Sigmoid colon (tissue), 7 donors: ENCODE results near the gene HSD11B2. TPM values are rescaled to one million over a fixed set of nuclear protein-coding genes. Genes with fewer than 3 reads are reported as not detected.

Experiments
- DNase-seq: peaks from one replicate; pipeline ENCODE4 v3.0.0-alpha.2; 2019
- H3K27ac ChIP-seq, 4 donors: fragments of 200-600 bp; sonication (generic); one replicate each; pipeline ENCODE4 v1.5.1; 2016 to 2019; ENCODE audit warnings: mild to moderate bottlenecking in 1 of 4
- H3K27me3 ChIP-seq, 3 donors: fragments of 200-600 bp; sonication (generic); one replicate each; pipeline ENCODE4 v1.5.1; 2019; ENCODE audit warnings: mild to moderate bottlenecking in 1 of 3
- H3K36me3 ChIP-seq, 4 donors: fragments of 200-600 bp; sonication (generic); one replicate each; pipeline ENCODE4 v1.5.1; 2016 to 2019
- H3K4me1 ChIP-seq, 4 donors: fragments of 200-600 bp; sonication (generic); one replicate each; pipeline ENCODE4 v1.5.1; 2017 to 2019
- H3K4me3 ChIP-seq, 4 donors: fragments of 200-600 bp; sonication (generic); one replicate each; pipeline ENCODE4 v1.5.1; 2017 to 2019; ENCODE audit warnings: mild to moderate bottlenecking in 2 of 4, moderate library complexity in 1 of 4
- H3K9me3 ChIP-seq, 4 donors: fragments of 200-600 bp in 3 of 4; sonication (generic) in 3 of 4; one replicate each; pipeline versions ENCODE4 v1.5.1 to v1.6.1; 2013 to 2019
- CTCF ChIP-seq, 4 experiments: fragments of 450-650 bp in 3 of 4; fragments of 200-600 bp in 1 of 4; IDR thresholded peaks; one replicate each; pipeline ENCODE4 v1.5.1; 2016 to 2019; ENCODE audit warnings: antibody characterized with exemption in 4 of 4, mild to moderate bottlenecking in 3 of 4, moderate library complexity in 2 of 4
- EP300 ChIP-seq, 4 donors: sonication (generic); formaldehyde crosslinking; IDR thresholded peaks; one replicate each; pipeline ENCODE4 v1.6.1; 2017; ENCODE audit warnings: antibody characterized with exemption in 4 of 4
- POLR2A ChIP-seq, 2 donors: fragments of 450-650 bp; IDR thresholded peaks; one replicate each; pipeline ENCODE4 v1.6.1; 2016; ENCODE audit warnings: antibody characterized with exemption in 2 of 2, mild to moderate bottlenecking in 2 of 2, moderate library complexity in 2 of 2
- POLR2AphosphoS5 ChIP-seq, 4 donors: sonication (generic); formaldehyde crosslinking; IDR thresholded peaks; one replicate each; pipeline ENCODE4 v1.6.1; 2017; ENCODE audit warnings: antibody characterized with exemption in 4 of 4
- WGBS, 2 donors: extraction: QIAGEN DNeasy Blood & Tissue Kit; methylation state at CpG; one replicate each; pipeline ENCODE4 v1.1.7; 2013; 5-methylcytosine and 5-hydroxymethylcytosine counted together
- intact Hi-C: fragments of 100-400 bp; cut with DNase I; formaldehyde crosslinking; loops from one replicate; pipeline ENCODE4 v1.15.1; 2023
- polyA plus RNA-seq, 3 donors: library from polyadenylated mRNA; stranded (reverse); fragments of 200-250 nt; gene quantifications; one replicate each; pipeline ENCODE4 v1.2.3, GENCODE V29; 2013
- total RNA-seq, 4 donors: library from RNA; depleted of rRNA; stranded (reverse); fragments of >200 nt; gene quantifications; one replicate each; pipeline ENCODE4 v1.1.0, GENCODE V29; 2016
- donor health status: healthy with polysubstance abuse.
- donor health status: Bipolar disorder and iron deficiency.
- donor health status: healthy.

HSD11B2 gene
- total and polyA plus RNA-seq, 7 donors, result 0.14 to 353 (median 46.1) TPM; not detected in 1

GRCh38 chr16:67445441-67445912 is 14.6 kb downstream of the HSD11B2 start:
- Histone ChIP-seq H3K27me3 (no peaks in the 10 kb centered on the region), H3K4me1 (peaks cover 0 to 89% (median 76%) of the 10 kb centered on the region in 4 donors), H3K9me3 (no peaks in the 10 kb centered on the region), H3K4me3 (no peak overlapping the region), H3K36me3 (peaks cover 0 to 29% (median 8%) of the 10 kb centered on the region in 4 donors), H3K27ac (peak overlapping the region in 3 of 4 donors; percentile 50 to 79 (median 78))
- 81 to 90% methylated on average over 3 of the region's 3 CpGs for WGBS, 2 donors
- no peak for TF ChIP-seq EP300 (IDR thresholded peaks at IDR 0.05)
- TF ChIP-seq POLR2A (IDR thresholded peaks at IDR 0.05), result no peak
- TF ChIP-seq CTCF (IDR thresholded peaks at IDR 0.05), result no peak
- TF ChIP-seq POLR2AphosphoS5 (IDR thresholded peaks at IDR 0.05), result no peak
- intact Hi-C loops, result no loop called here
- no peak for DNase-seq

DNA sequence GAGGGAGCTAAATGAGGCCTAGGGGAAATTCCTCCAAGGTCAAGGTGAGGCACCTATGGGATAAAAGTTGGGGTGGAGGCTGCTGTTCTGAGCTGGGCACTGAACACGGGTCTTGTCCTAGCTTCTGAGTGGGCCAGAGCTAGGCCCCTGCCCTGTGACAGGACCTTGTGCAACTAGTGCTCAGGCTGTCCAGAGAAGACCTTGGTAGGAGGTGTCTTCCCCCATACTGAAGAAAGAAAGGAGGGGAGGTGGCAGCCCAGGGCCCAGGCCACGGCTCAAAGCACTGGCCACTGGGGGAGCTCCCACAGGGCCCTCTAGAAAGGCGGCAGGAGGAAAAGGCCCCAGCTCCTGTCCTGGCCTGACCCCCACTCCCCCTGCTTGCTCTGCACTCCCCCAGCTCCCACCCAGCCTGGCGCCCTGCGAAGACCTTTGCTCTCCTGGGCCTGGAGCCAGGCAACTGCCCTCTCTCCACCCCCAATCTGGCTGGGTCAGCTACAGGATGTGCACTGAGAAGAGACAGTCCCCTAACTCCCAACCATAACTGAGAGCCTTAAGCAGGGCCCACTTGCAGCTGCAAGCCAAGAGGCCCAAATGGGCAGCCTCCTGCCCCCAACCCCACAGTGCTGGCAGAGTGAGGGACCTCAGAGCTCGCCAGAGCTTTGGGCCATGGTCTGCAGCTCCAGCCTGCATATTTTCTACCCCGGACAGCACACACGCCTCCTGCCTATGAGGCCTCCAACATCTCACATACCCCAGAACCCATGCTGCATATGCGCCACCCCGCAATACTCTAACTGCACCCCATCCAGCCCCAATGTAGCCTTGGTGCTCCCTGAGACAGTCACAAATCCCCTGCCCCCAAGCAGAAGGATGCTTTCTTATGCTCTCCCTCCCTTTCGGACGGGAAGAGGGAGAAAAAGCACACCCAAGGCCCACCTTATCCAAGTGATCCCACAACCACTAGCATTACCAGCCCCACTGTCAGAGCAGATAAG is 15.3 kb downstream of the HSD11B2 start:
- no peak for DNase-seq
- H3K4me1 ChIP-seq, result peaks cover 0 to 91% (median 76%) of the 10 kb centered on the region in 4 donors
- peaks cover 3 to 29% (median 8%) of the 10 kb centered on the region in 4 donors for H3K36me3 ChIP-seq
- no peak overlapping the region for H3K4me3 ChIP-seq
- peak overlapping the region; percentile 14 to 78 (median 52) for H3K27ac ChIP-seq
- 59 to 73% methylated on average over 12 of the region's 12 CpGs for WGBS, 2 donors
- H3K9me3 ChIP-seq, result no peaks in the 10 kb centered on the region
- intact Hi-C loops, result no loop called here
- no peak for TF ChIP-seq POLR2AphosphoS5 (IDR thresholded peaks at IDR 0.05)
- TF ChIP-seq CTCF (IDR thresholded peaks at IDR 0.05), result no peak
- TF ChIP-seq POLR2A (IDR thresholded peaks at IDR 0.05), result no peak
- no peaks in the 10 kb centered on the region for H3K27me3 ChIP-seq

DNA sequence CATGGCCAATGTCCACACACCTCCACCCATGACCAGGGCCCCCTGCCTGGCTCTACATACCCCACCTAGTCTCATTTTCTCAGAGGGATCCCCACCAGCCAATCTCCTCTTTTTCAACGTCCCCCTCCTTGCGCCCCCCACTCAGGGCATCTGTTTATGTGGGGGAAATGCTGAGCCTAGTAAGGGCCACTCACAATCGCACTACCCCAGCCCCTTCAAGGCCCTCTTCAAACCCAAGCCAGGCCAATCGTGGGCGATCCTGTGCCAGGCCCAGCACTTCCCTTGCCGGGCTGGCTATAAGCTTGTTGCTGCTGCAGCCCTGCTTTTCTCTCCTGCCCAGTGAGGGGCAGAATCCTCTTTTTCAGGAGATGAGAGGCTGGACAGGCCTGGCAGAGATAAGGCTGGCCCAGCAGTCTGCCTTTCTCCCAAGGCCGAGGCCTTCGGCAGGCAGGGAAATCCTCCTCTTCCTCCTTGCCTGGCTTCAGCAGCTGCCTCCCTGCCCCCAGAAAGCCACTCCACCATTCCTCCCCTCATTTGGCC is 16.1 kb downstream of the HSD11B2 start:
- no peak for DNase-seq
- TF ChIP-seq POLR2A (IDR thresholded peaks at IDR 0.05), result no peak
- TF ChIP-seq POLR2AphosphoS5 (IDR thresholded peaks at IDR 0.05), result no peak
- no peak for TF ChIP-seq CTCF (IDR thresholded peaks at IDR 0.05)
- no peak for TF ChIP-seq EP300 (IDR thresholded peaks at IDR 0.05)
- Histone ChIP-seq H3K9me3 (no peaks in the 10 kb centered on the region), H3K36me3 (peaks cover 9 to 31% (median 12%) of the 10 kb centered on the region in 4 donors), H3K4me1 (peaks cover 0 to 88% (median 72%) of the 10 kb centered on the region in 4 donors), H3K27ac (peak overlapping the region; percentile 14 to 78 (median 52)), H3K4me3 (no peak overlapping the region), H3K27me3 (no peaks in the 10 kb centered on the region)
- intact Hi-C loops, result no loop called here
- WGBS, 2 donors, result 84 to 85% methylated on average over 8 of the region's 8 CpGs

DNA sequence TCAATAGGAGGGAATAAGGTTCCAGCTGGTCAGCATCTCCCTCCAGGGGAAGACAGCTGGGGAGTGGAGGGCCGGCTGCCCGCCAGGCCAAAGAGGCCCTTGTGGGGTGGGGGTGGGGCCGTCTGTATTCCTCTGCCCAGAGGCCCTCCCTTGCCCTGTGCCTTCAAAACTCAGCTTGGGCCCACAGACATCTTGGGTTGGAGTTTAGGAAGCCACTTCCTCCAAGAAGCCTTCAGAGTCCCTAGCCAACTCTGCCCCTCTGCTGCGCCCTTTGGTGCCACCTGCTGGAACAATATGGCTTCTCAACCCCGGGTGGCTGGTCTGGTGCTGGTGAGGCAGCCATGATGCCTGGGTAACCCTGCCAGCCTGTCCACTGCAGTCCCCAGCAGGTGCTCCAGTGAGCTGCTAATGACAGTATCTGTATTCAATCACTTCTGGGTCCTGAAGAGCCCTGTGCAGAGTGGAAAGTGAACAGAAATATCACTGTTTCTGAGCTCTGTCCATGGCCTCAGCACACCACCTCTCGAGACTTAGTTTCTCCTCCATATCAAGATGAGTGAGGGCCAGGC is 16.7 kb downstream of the HSD11B2 start:
- no peaks in the 10 kb centered on the region for H3K9me3 ChIP-seq
- peak; percentile 79 for DNase-seq
- TF ChIP-seq POLR2A (IDR thresholded peaks at IDR 0.05), result no peak
- peak in 3 of 4 experiments; percentile 17 to 29 (median 23) for TF ChIP-seq CTCF (IDR thresholded peaks at IDR 0.05)
- TF ChIP-seq POLR2AphosphoS5 (IDR thresholded peaks at IDR 0.05), result peak in 1 of 4 donors; percentile 56
- no peak for TF ChIP-seq EP300 (IDR thresholded peaks at IDR 0.05)
- no peak overlapping the region for H3K4me3 ChIP-seq
- H3K36me3 ChIP-seq, result peaks cover 9 to 36% (median 15%) of the 10 kb centered on the region in 4 donors
- WGBS, 2 donors, result 65 to 75% methylated on average over 6 of the region's 6 CpGs
- H3K4me1 ChIP-seq, result peaks cover 0 to 82% (median 68%) of the 10 kb centered on the region in 4 donors
- intact Hi-C loops, result no loop called here
- peak overlapping the region in 3 of 4 donors; percentile 50 to 78 (median 53) for H3K27ac ChIP-seq
- H3K27me3 ChIP-seq, result no peaks in the 10 kb centered on the region
